DND-41 (cell line): ENCODE results near the gene GLYATL3.

ENCODE experiments used
- ATAC-seq: fragments of 200-7000 bp; cut with Tn5 transposase; 3 replicates; pipeline ENCODE4 v1.9.1; 2021; ENCODE audit warnings: low read depth; ENCODE audit not compliant: insufficient read depth
- DNase-seq: peaks from one replicate; pipeline ENCODE4 v3.0.0-alpha.2; 2020
- H2AFZ ChIP-seq: 2 replicates; pipeline ENCODE4 v1.6.0; 2012; ENCODE audit warnings: low read depth, low read length
- H3K27ac ChIP-seq: 2 replicates; pipeline ENCODE4 v1.5.1; 2012; ENCODE audit warnings: low read length, inconsistent platforms
- H3K27me3 ChIP-seq: fragments of 200-600 bp; sonication (generic); 2 replicates; pipeline ENCODE4 v1.6.0; 2012; ENCODE audit warnings: low read length, mild to moderate bottlenecking, inconsistent platforms; ENCODE audit not compliant: insufficient read depth, poor library complexity
- H3K36me3 ChIP-seq: 2 replicates; pipeline ENCODE4 v1.5.1; 2012; ENCODE audit warnings: low read length, inconsistent platforms; ENCODE audit not compliant: insufficient read depth
- H3K4me1 ChIP-seq: 2 replicates; pipeline ENCODE4 v1.5.1; 2012; ENCODE audit warnings: mild to moderate bottlenecking, low read length; ENCODE audit not compliant: insufficient read depth
- H3K4me2 ChIP-seq: 2 replicates; pipeline ENCODE4 v1.6.0; 2012; ENCODE audit warnings: mild to moderate bottlenecking, moderate library complexity, low read length, inconsistent platforms; ENCODE audit not compliant: insufficient read depth
- H3K4me3 ChIP-seq, 2 experiments: fragments of 200-600 bp in 1 of 2; shearing (Covaris generic) in 1 of 2; 2 replicates each; pipeline ENCODE4 v1.5.1; 2012 to 2016; ENCODE audit warnings: inconsistent platforms in 2 of 2, low read length in 2 of 2, mild to moderate bottlenecking in 2 of 2, low read depth in 1 of 2, moderate library complexity in 1 of 2
- H3K79me2 ChIP-seq: 2 replicates; pipeline ENCODE4 v1.6.0; 2012; ENCODE audit warnings: low read length, inconsistent platforms; ENCODE audit not compliant: insufficient read depth
- H3K9ac ChIP-seq: 2 replicates; pipeline ENCODE4 v1.6.0; 2012; ENCODE audit warnings: low read depth, mild to moderate bottlenecking, inconsistent platforms, low read length, moderate library complexity
- H3K9me3 ChIP-seq: 2 replicates; pipeline ENCODE4 v1.5.1; 2012; ENCODE audit warnings: low read length, moderate library complexity, mild to moderate bottlenecking, inconsistent platforms; ENCODE audit not compliant: insufficient read depth, severe bottlenecking
- H4K20me1 ChIP-seq: 2 replicates; pipeline ENCODE4 v1.6.0; 2012; ENCODE audit warnings: low read length; ENCODE audit not compliant: insufficient read depth
- CTCF ChIP-seq: IDR thresholded peaks from 2 replicates; pipeline ENCODE4 v1.5.1; 2012; ENCODE audit warnings: borderline replicate concordance, low read length, moderate library complexity, mild to moderate bottlenecking; ENCODE audit not compliant: poor library complexity, severe bottlenecking; ENCODE audit errors: extremely low read depth
- EZH2 ChIP-seq: IDR thresholded peaks from 3 replicates; pipeline ENCODE4 v1.6.1; 2012; ENCODE audit warnings: borderline replicate concordance, low read depth, mild to moderate bottlenecking, moderate library complexity, low read length, inconsistent platforms; ENCODE audit not compliant: severe bottlenecking

GLYATL3 gene

DNA sequence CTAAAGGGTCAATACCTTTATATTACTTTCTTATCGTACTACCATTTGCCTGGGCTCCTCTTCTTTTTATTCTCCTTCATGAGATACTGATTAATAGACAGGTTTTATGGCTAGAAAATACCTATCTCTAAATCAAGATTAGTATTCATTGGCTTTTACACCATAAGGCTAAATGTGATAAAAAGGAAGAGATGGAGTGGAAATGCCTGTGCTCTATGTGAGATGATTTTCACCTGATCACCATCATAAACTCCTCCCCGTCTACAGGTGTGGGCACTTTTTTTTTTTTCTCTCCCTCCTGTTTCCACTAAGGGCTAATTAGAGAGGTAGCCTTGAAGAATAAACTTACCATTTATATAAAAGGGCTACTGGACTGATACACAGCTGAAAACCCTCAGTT, at the start of gene GLYATL3:
Gene GLYATL3, plus strand, starts transcription at position 301 of the 400 bp plus-strand sequence. CDS start 12,068 bp downstream, outside the sequence.
- H2AFZ ChIP-seq = no peak within 1 kb of the TSS
- no peaks in the 10 kb centered on the region for H4K20me1 ChIP-seq
- H3K4me2 ChIP-seq = no peak within 1 kb of the TSS
- DNase-seq (no peak), ATAC-seq (no peak)
- H3K4me3 ChIP-seq = no peak within 1 kb of the TSS
- no peaks in the 10 kb centered on the region for H3K79me2 ChIP-seq
- H3K4me1 ChIP-seq = no peaks in the 10 kb centered on the region
- no peak for TF ChIP-seq EZH2
- no peak for TF ChIP-seq CTCF
- no peaks in the 10 kb centered on the region for H3K27me3 ChIP-seq
- no peaks in the 10 kb centered on the region for H3K36me3 ChIP-seq
- H3K27ac ChIP-seq = no peak within 1 kb of the TSS
- H3K9ac ChIP-seq = no peak within 1 kb of the TSS
- H3K9me3 ChIP-seq = no peaks in the 10 kb centered on the region

DNA sequence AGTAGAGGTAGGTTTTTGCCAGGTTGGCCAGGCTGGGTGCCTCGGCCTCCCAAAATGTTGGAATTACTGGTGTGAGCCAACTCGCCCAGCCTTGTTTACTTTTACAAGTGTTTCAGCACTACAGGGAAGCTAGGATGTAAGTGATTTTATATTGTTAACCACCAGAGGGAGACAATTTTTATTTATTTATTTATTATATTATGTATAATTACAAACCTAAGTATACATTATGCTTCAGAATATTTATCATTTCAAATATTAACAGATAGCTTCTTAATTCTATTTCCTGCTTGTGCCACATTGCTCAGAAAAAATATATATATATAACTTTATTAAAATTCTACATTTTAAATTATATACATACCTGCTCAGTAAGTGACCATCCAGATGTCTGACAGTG, 46.5 kb upstream of the GLYATL3 start:
- ATAC-seq = peak; percentile 33; the same call in 1 of the 3 replicates
- Histone ChIP-seq H3K79me2 (0 out of 2 replicates have a peak, but pooled peaks cover 4% of the 10 kb centered on the region), H3K27ac (no peak overlapping the region), H4K20me1 (no peaks in the 10 kb centered on the region), H3K36me3 (peaks cover 46% of the 10 kb centered on the region), H3K9ac (no peak overlapping the region), H3K27me3 (no peaks in the 10 kb centered on the region), H3K4me1 (no peaks in the 10 kb centered on the region), H2AFZ (no peak overlapping the region), H3K4me3 (no peak overlapping the region), H3K4me2 (no peak overlapping the region), H3K9me3 (no peaks in the 10 kb centered on the region)
- DNase-seq = no peak
- peak; percentile 28 for TF ChIP-seq CTCF
- no peak for TF ChIP-seq EZH2

DNA sequence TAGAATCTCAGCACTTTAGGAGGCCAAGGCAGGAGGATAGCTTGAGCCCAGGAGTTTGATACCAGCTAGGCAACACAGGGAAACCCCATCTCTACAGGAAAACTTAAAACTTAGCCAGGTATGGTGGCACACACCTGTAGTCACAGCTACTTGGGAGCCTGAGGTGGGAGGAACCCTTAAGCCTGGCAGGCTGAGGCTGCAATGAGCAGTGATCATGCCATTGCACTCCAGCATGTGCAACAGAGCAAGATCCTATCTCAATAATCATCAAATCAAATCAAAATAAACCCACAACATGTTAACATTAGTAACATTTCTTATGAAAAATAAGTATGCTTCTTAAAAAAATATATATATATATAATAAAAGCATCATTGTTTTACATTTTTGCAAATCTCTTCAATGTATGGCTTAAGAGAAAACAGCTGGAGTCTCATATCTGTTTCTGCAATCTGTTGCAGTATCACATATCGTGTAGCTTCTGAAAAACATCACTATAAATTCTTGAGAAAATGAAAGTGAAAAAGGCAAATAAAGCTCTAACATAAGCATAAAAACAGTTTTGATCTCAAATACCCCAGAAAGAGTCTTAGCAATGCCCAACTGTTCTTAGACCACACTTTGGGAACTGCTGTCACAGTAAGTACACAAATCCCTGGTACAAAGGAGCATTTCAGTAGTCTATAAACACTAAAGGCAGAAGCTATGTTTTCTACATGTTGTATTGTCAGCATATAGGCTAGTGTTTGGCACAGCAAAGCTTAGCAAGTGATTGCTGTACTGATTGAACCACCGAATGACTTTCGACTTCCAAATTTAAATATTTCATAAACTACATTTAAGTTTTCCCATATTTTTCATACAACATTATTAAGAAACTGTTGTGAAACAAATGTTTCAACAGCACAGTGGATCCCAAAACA, 44.7 kb upstream of the GLYATL3 start:
- no peak for ATAC-seq
- no peak overlapping the region for H2AFZ ChIP-seq

More for the DNA sequence above, 44.7 kb upstream of the GLYATL3 start:
- peaks cover 41% of the 10 kb centered on the region for H3K36me3 ChIP-seq
- H4K20me1 ChIP-seq = no peaks in the 10 kb centered on the region
- no peak overlapping the region for H3K4me2 ChIP-seq
- DNase-seq = no peak
- H3K4me1 ChIP-seq = no peaks in the 10 kb centered on the region; the same call in 1 of the 2 replicates
- no peak overlapping the region for H3K9ac ChIP-seq
- TF ChIP-seq EZH2 = no peak
- no peak for TF ChIP-seq CTCF
- H3K27me3 ChIP-seq = no peaks in the 10 kb centered on the region
- peaks cover 9% of the 10 kb centered on the region; the same call in 1 of the 2 replicates for H3K79me2 ChIP-seq
- H3K4me3 ChIP-seq = no peak overlapping the region
- H3K9me3 ChIP-seq = no peaks in the 10 kb centered on the region
- H3K27ac ChIP-seq = peak overlapping the region; percentile 18; the same call in 1 of the 2 replicates
